Measurements from ENCODE around the gene DLL1.

DNA sequence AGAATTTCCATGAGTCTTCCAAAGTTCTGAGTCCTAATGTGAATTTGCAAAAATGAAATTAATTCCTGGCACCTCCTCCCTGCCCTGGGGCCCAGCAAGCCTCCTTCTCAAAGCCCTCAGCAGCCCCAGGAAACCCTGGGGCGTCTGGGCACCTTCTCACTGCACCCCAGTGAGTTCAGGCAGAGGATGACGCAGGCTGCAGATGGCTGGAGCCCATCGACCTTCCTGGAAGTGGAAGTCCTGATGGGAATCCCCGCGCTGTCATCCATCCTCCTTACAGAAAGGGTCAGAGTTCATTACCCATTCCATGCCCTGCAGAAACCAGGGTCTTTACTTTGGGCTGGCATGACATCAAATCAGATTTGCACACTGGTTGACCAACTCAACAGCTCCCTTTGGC is 31.6 kb downstream of the DLL1 start:
- TF ChIP-seq, protein P1, sequence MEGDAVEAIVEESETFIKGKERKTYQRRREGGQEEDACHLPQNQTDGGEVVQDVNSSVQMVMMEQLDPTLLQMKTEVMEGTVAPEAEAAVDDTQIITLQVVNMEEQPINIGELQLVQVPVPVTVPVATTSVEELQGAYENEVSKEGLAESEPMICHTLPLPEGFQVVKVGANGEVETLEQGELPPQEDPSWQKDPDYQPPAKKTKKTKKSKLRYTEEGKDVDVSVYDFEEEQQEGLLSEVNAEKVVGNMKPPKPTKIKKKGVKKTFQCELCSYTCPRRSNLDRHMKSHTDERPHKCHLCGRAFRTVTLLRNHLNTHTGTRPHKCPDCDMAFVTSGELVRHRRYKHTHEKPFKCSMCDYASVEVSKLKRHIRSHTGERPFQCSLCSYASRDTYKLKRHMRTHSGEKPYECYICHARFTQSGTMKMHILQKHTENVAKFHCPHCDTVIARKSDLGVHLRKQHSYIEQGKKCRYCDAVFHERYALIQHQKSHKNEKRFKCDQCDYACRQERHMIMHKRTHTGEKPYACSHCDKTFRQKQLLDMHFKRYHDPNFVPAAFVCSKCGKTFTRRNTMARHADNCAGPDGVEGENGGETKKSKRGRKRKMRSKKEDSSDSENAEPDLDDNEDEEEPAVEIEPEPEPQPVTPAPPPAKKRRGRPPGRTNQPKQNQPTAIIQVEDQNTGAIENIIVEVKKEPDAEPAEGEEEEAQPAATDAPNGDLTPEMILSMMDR (conservative IDR thresholded peaks at IDR 0.05; ENCODE audit: low read depth, low read length): no peak
- TF ChIP-seq EZH2phosphoT487 (IDR thresholded peaks at IDR 0.05; ENCODE audit: borderline replicate concordance, low read length) (no peak), EZH2 (IDR thresholded peaks at IDR 0.05; ENCODE audit: low read length, unreplicated experiment) (no peak)
